GM18520 (cell line): ENCODE data around the gene GLRX3.
"Not testable (repeated sequence)": the region's sequence is repeated elsewhere in the genome, so short reads cannot be mapped to it uniquely, and the experiment has no call there.

Source experiments
- ATAC-seq: cut with Tn5 transposase; IDR thresholded peaks from one replicate; pipeline ENCODE4 v1.9.1; 2021; ENCODE audit not compliant: unreplicated experiment

The GLRX3 gene

GRCh38 chr10:130188195-130189175 is 52.3 kb downstream of the GLRX3 start:
- ATAC-seq: no peak

GRCh38 chr10:130189608-130190054 is 53.4 kb downstream of the GLRX3 start:
- ATAC-seq: no peak

GRCh38 chr10:130190055-130190736 is 54.0 kb downstream of the GLRX3 start:
- peak; percentile 88 for ATAC-seq

GRCh38 chr10:130190737-130191115 is 54.5 kb downstream of the GLRX3 start:
- no peak for ATAC-seq

GRCh38 chr10:130191380-130191779 is 55.2 kb downstream of the GLRX3 start:
- no peak for ATAC-seq

- no peak for ATAC-seq
Observed at GRCh38 chr10:130192276-130192848, 56.2 kb downstream of the GLRX3 start.

- ATAC-seq: no peak
Observed at GRCh38 chr10:130193033-130193432, 56.8 kb downstream of the GLRX3 start.

GRCh38 chr10:130193493-130194193 is 57.5 kb downstream of the GLRX3 start:
- no peak for ATAC-seq

- no peak for ATAC-seq
Observed at GRCh38 chr10:130194194-130194990, 58.2 kb downstream of the GLRX3 start.

GRCh38 chr10:130194991-130195645 is 58.9 kb downstream of the GLRX3 start:
- ATAC-seq: no peak

GRCh38 chr10:130195746-130196294 is 59.6 kb downstream of the GLRX3 start:
- no peak for ATAC-seq

GRCh38 chr10:130196511-130197487 is 60.6 kb downstream of the GLRX3 start:
- no peak for ATAC-seq

GRCh38 chr10:130198651-130199050 is 62.5 kb downstream of the GLRX3 start:
- ATAC-seq: no peak

- ATAC-seq: no peak
Observed at GRCh38 chr10:130200179-130201042, 64.2 kb downstream of the GLRX3 start.

- ATAC-seq: no peak
Observed at GRCh38 chr10:130201043-130201380, 64.8 kb downstream of the GLRX3 start.

- ATAC-seq: not testable (repeated sequence)
Observed at GRCh38 chr10:130202150-130202549, 66.0 kb downstream of the GLRX3 start.

GRCh38 chr10:130202984-130203621 is 66.9 kb downstream of the GLRX3 start:
- ATAC-seq: no peak
